RCC 7860 (cell line): Measurements from ENCODE around the gene COL9A3.

Source experiments
- DNase-seq: peaks from one replicate; pipeline ENCODE4 v3.0.0-alpha.2; 2015; ENCODE audit warnings: low spot score
- FAIRE-seq: peaks from 2 replicates; lab custom pipeline; 2012; peaks lifted over from hg19 to GRCh38; lab: Jason Lieb, UNC

Gene COL9A3

DNA sequence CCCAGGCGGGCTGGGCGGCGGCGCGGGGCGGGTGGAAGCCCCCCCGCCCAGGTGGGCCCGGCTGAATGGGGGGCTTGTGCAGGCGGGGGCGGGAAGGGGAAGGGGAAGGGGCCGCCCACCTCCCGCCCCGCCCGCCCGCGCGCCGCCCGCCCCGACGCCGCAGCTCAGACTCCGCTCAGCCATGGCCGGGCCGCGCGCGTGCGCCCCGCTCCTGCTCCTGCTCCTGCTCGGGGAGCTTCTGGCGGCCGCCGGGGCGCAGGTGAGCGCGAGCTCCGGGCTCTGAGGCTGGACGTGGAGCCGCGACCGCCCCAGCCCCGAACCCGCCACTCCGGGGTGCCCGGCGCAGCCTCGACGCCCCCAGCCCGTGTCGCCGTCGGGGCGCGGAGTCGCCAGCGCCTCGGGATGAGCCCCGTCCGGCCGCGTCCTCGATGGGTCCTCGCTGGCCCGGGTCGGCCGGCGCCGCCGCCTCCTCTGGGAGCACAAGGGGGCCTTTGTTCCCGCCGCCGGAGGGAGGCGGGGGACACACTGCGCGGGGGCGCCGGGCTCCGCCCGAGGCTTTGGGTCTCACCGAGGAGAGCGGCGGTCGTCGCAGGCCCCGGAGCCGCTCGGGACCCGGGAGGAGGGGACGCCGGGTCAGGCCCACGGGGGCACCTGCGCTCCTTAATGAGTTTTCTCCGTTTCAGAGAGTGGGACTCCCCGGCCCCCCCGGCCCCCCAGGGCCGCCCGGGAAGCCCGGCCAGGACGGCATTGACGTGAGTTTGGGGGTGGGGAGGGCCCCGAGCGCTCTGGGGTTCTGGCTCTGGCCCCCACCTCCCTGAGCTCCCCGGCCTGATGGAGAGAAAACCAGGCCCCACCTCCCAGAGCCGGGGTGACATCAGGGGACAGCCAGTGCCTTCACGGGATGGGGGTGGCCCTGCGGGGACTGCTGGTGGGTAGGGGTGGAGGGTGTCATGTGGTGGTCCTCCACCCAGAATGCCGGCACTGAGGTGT is at the start of gene COL9A3:
TSS of gene COL9A3 (plus strand) at position 167 of the 990 bp plus-strand sequence. CDS start at position 182, 15 bp downstream.
- DNase-seq (no peak), FAIRE-seq (no peak)

DNA sequence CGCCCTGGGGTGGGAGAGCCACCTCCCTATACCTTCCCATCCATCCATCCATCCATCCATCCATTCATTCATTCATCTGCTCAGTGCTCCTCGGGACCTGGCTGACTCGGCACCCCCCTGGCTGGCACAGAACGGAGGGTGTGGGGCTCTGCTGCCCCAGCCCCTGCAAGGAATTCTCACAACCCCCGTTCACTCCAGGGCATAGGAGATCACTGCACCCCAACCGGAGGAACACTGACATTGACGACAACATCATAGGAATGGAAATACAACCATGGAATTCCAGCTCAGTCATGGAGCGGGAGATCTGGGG is 48.7 kb upstream of the COL9A3 start:
- FAIRE-seq = no peak

DNA sequence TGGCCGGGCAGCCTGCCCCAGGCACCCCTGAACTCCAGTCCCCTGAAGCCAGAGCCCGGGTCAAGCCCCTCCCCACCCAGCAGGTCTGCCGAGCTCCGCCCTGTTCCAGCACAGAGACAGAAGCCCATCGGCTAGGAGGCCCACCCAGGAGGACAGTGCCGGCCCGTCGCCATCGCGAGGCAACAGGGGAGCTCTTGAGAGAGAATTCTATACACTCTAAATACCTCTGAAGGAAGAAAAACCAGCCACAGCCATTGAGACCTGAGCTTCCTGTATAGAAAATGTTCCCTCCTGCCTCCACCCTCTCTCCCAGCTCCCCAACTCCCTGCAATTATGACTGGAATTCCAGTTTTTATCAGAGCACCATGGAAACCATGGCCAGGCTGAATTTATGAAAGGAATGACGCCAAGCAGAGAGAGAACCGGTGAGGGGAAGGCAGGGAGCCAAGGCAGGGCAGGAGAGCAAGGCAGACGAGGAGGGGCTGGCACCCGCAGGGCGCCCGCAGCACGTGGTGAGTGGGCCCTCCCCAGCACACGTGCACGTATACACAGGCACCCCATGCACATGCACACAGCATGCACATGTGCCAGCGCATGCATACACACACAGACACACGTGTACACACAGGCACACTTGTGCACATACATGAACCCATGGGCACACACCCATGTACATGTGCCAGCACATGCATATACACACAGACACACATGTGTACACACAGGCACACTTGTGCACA is 48.1 kb upstream of the COL9A3 start:
- no peak for FAIRE-seq
- DNase-seq = no peak

More for the DNA sequence above, 48.7 kb upstream of the COL9A3 start:
- no peak for DNase-seq

DNA sequence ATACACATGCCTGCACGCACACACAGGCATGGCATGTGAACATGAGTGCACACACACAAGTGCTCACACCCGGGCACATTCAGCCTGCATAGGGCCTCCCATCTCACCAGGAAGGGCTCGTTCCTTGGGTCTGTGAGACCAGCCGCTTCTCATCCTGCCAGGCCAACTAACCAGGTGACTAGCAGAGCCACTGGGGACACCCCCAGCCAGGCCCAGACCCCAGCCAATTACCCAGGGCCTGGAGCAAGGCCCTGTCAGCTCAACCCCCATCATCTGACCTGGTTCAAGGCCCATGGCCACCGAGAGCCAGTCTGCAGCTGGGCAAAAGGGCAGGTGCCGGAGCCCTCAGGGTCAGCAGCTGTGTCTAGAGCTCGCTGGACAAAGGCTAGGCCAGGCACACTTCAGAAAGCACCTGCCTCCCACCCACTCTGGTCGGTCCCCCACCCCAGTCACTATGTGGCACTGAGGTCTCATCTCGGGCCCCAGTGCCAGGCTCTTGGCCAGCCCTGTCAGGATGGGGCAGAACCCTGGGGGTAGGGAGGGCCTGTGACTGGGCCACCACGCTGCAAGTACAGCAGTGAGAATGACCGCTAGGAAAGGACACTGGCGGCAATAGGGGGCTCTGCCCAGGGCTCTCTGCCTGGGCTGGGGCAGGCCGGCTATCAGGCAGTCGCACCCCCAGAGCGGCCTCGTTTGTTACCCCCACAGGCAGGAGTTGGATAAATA is 47.3 kb upstream of the COL9A3 start:
- DNase-seq (no peak), FAIRE-seq (no peak)

DNA sequence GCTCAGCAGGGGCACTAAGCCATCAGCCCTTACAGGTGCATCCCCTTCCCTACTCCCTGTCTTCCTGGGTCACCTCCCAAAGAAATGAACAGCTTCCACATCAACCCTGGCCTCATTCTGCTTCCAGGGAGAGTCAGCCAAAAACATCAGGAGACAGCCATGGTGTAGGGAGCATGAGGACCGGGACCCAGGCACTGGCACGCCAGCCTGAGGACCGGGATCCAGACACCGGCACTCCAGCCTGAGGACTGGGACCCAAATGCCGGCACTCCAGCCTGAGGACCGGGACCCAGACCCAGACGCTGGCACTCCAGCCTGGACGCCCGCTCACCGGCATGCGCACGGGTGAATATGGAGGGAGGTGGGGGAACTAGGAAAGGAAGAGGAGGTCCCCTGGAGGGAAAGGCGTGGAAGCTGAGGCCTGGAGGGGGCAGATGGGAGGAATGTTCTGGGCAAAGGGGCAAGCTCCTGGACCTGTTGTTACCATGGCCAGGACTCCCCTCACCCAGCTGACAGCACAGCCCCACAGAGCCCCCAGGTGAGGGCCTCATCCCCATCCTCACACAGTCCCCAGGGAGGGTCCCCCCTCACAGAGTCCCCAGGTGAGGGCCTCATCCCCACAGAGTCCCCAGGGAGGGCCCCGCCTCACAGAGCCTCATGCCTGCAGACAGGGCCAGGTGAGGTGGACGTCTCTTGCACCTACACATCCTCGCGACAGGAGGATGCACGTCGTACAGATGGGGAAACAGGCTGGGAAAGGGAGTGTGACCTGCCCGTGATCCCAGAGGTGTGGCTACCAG is 46.5 kb upstream of the COL9A3 start:
- no peak for DNase-seq
- FAIRE-seq = no peak

DNA sequence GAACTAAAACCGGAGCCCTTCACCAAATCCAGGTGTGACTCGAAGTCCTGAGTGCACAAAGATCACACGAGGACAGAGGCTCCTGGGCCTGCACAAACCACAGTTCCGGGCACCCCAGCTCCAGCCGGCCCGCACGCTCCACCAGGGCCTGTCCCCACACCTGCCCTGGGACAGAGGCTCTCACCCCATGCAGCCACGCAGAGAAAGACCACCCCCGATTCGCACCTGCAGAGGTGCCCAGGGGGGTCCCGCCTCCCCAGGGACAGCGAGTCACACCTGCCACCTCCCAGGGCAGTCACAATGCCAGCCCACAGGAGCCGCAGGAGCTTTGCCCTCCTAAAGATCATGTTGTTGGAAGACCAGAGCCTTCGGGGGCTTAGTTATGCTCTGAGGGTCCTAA is 45.9 kb upstream of the COL9A3 start:
- FAIRE-seq (no peak), DNase-seq (no peak)

DNA sequence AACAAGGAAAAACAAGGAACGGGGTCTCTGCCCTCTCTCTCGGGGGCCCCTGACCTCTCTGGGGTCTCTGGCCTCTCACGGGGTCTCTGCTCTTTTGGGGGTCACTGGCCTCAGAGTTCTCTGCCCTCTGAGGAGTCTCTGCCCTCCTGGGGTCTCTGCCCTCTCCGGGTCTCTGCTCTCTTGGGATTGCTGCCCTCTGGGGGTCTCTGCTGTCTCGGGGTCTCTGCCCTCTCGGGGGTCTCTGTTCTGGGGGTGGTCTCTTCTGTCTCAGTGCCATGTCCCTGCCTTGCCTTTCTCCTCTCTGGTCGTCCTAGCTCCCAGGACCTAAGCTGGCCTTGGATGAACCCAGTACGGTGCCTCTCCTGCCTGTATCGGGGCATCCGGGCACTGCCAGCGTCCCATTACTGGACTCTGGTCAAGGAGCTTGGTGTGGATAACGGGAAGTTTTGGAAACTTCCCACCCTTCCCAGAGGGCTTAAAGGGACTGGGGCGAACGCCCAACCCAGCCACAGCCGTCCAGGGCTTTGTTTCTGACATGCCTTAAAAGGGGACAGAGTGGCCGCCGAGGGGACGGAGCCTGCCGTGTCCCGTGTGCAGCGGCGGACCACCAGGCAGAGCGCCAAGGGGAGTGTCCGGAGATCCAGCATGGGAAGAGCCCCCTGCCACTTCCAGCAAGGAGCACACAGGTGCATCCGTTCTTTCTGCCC is 45.3 kb upstream of the COL9A3 start:
- FAIRE-seq (no peak), DNase-seq (no peak)

DNA sequence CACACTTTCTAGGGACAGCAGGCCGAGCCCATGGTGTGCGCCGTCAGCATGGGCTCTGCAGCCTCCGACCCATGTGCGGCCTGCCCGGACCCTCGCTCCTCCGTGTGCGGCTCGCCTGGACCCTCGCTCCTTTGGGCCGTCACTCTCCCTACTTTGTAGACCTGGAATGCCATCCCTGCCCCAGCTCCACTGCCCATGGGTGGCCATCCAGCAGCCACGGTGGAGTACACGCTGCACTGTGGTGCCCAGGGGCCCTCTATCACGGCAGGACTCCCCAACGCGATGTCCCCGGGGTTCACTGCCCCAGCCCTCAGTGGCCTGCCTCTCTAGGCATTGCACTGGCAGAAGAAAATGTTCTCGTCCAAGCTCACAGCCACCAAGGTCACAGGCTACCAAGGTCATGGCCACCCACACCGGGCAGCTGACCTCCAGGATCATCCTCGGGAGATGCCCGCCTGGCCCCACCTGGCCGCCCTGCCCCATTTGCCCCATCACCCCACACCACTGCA is 44.7 kb upstream of the COL9A3 start:
- DNase-seq (no peak), FAIRE-seq (no peak)

DNA sequence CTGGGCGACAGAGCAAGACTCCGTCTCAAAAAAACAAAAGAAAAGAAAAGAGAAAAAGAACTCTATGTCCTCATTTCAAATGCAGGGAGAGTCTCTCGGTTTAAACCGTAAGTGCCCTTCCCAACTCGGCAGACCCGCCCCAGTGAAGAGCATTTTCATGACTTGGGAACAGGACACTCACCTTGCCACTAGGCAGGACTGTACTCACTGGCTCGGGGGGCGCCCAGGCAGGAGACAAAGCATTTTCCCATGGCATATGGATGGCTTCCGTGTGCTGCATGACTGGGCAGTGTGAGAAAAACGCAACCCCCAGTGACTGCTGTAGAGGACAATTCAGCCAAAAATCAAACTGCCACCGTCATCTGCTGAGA is 44.2 kb upstream of the COL9A3 start:
- FAIRE-seq (no peak), DNase-seq (no peak)

DNA sequence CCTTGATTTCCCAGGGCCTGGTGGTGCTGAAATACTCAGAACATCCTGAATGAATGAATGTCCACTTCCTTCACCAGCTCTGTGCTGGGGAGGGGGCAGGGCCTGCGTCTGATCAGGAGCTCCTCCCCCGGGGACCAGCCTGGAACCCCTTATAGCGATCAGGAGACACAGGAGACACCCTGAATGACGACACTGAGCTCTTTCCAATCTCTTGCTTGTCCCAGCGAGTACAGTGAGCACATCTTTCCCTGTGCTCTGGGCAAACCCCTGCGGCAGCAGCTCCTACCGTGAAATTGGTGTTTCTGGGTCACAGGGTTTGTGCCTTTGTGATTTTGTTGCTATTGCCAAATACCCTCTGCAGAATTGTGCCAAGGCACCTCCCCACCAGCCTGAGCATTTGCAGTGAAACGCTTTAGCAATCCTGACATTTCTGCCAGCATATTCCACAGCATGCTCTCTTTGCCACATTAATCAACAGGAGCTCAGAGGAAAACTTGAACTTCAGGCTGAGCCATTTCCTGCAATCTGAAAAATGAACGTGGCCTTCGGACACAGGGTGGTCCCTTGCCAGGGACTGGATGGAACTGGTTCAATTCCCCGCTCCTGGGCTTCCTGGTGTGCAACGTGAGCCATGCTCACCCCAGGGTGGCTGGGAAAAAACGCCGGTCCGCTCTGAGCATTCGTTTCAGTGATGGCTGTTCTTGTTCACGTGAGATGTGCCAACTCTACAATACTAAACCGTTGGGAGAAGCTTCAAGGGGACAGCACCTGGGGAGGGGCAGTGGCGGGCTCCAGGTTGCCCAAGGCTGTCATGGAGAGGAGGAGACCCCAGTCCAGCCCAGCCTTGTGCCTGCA is 43.6 kb upstream of the COL9A3 start:
- FAIRE-seq (no peak), DNase-seq (no peak)

DNA sequence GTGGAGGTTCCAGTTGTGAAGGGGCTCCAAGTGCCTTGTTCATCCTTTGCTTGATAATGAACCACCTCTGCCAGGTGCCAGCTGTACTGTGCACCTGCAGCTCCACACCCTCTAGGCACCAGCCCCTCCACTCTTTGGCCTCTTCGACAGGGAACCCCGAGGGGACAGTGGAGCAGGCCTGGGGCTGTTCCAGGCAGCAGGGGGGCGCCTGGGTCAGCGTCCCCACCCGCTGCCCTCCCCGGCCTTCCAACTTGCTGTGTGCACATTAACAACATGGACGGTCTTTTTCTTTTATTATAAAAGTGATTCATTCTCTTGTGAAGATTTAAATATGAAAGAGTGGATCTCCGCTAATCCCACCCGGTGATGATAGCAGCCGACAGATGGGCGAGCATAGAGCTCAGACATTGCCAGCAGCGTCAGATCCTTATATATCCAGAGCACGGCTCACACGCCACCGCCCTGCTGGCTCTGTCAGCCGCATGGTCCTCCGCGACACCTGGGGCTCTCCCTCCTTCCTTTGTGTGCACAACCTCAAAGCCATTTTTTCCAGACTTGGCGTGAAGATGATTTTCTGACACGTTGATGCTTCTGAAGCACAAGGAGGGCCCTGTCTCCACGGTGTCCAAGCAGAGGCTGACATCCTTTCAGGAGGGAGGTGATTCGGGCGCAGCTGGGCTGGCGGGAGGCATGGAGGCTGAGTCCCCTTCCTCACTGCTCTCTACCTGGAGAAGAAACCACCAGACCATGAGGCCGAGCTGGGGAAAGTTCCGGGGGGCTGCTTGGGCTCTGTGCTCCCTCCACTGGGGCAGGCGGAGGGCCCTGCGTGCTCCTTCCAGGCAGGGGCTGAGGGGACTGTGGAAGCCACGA is 42.8 kb upstream of the COL9A3 start:
- FAIRE-seq (no peak), DNase-seq (no peak)

DNA sequence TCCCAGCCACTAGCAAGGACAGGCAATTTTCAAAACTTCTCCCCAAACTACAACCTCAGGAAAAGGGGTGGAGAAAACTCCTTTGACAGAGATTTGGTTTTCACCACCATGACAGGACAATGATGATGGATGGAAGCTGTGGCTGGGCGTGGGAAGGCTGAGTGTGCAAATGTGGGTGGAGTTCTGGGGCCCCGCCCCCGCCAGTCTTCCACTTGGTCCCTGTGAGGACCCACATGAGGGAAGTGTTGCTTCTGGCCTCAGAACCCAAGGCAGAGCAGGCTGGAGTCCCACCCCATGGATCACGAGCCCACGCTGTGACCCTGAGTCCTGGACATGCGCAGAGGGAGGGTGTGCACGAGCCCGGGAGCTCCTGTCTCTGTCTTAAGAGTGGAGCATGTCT is 42.1 kb upstream of the COL9A3 start:
- DNase-seq (no peak), FAIRE-seq (no peak)

DNA sequence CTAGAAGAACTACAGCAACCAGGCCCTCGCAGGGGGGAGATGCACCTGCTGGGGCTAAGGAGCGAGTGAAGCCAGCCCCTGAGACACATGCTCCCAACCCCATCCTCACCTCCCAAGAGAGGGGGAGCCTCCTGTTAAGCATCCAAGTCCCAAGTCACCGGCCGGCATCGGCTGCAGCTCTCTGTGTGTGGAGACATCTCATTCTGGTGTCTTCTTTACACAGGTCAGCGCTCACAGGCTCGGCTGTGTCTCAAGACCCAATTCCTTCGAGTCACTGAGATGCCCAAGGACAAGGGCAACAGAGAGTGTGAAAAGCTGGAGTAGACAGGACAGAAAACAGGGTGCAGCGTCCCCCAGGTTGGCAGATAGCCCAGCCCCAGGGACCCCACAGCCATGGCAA is 41.6 kb upstream of the COL9A3 start:
- DNase-seq (no peak), FAIRE-seq (no peak)

DNA sequence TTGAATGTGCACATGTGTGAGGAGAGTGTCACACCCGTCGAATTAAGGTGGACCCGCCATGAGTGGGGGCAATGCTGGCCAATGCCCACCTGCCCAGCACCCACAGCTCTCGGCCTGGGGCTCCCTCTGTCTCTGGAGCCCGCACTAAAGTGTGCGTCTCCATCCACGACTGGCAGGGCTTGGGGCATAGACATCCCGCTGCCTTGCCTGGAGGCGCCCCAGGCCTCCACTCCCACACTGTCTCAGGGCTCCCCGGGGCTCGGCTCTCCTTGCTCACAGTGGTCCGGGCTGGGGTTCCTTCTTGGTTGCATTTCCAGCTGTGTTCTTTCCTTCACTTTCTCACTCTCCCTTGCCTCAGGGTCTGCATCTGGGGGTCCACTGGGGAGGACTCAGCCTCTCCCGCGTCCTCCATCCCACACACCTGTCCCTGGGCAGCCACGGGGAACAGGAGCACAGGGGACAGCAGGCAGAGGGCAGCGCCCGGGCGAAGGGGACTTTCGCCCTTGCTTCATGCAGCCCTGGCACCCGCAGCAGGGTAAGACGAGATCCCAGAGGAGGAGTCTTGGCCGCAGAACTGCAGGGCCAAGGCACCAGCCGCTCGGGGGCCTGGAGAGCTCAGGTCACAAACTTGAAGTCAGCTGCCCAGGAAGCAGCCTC is 40.7 kb upstream of the COL9A3 start:
- no peak for DNase-seq
- no peak for FAIRE-seq

DNA sequence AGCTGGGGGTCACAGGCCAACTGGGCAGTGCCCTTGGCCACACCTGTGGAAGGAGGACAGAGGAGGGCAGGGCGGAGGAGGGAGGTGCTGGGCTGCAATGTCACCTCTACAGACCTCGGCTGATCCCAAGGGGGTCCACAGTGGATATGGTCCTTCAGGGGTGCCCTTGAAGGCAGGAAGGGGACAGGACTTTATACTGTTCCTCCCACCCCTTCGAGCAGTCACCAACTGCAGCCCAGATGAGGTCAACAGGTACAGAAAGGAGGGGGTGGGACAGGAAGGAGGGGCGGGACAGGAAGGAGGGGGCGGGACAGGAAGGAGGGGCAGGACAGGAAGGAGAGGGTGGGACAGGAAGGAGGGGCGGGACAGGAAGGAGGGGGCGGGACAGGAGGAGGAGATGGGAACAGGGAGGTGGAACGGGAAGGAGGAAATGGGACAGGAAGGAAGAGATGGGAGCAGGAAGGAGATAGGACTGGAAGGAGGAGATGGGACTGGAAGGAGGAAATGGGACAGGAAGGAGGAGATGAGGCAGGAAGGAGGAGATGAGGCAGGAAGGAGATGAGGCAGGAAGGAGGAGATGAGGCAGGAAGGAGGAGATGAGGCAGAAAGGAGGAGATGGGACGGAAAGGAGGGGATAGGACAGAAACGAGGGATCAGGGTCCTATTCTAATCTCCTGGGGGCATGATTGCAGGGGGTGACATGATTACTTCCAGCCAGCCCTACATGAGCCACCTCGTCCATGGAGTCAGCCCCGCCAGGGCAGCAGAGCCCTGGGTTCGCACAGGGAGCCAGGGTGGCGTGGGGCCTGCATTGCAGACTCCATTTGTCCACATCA is 39.9 kb upstream of the COL9A3 start:
- DNase-seq (peak; percentile 34), FAIRE-seq (no peak)

DNA sequence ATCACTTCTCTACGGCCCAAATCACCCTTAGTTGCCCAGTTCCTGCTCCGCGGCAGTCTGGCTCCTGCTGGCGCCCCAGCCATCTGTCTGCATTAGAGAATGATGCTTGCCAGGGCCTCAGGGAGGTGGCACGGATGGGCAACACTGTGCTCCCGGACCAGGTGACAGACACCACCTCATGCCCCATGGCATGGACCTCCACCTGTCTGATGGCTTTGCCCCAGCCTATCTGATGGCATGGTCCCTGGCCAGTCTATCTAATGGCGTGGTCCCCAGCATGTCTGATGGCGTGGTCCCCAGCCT is 39.4 kb upstream of the COL9A3 start:
- DNase-seq = no peak
- FAIRE-seq = no peak

DNA sequence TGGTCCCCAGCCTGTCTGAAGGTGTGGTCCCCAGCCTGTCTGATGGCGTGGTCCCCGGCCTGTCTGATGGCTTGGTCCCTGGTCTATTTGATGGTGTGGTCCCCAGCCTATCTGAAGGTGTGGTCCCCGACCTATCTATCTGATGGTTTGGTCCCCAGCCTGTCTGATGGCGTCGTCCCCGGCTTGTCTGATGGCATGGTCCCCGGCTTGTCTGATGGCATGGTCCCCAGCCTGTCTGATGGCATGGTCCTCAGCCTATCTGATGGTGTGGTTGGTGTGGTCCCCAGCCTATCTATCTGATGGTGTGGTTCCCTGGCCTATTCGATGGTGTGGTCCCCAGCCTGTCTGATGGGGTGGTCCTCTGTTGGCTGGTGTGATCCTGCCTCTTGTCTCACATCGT is 38.8 kb upstream of the COL9A3 start:
- FAIRE-seq (no peak), DNase-seq (no peak)
